Small intestine (tissue), 7 donors: ENCODE measurements around the gene TEKTIP1. TPM values are rescaled to one million over a fixed set of nuclear protein-coding genes. Genes with fewer than 3 reads are reported as not detected.
A peak's percentile ranks its signal among the peaks of the same experiment; 100 is the strongest.

Source experiments
- DNase-seq, 2 donors: peaks; one replicate each; pipeline versions ENCODE4 v3.0.0 to v3.0.0-alpha.2; 2013
- FAIRE-seq: peaks from 2 replicates; lab custom pipeline; 2012; peaks lifted over from hg19 to GRCh38; lab: Jason Lieb, UNC
- H3K27ac ChIP-seq, 3 donors: one replicate each; pipeline ENCODE4 v1.5.1; 2013; ENCODE audit warnings: low read length in 2 of 3, mild to moderate bottlenecking in 2 of 3, control low read depth in 1 of 3, inconsistent platforms in 1 of 3, low read depth in 1 of 3, moderate library complexity in 1 of 3
- H3K27me3 ChIP-seq, 3 donors: one replicate each; pipeline ENCODE4 v1.6.1; 2013; ENCODE audit warnings: low read length in 3 of 3, inconsistent platforms in 1 of 3; ENCODE audit not compliant: control insufficient read depth in 3 of 3, insufficient read depth in 3 of 3
- H3K36me3 ChIP-seq, 3 donors: one replicate each; pipeline ENCODE4 v1.6.1; 2013; ENCODE audit warnings: low read length in 3 of 3, inconsistent platforms in 1 of 3, low read depth in 1 of 3, mild to moderate bottlenecking in 1 of 3, moderate library complexity in 1 of 3; ENCODE audit not compliant: control insufficient read depth in 3 of 3, insufficient read depth in 2 of 3
- H3K4me1 ChIP-seq, 3 donors: one replicate each; pipeline ENCODE4 v1.6.1; 2013; ENCODE audit warnings: low read length in 2 of 3, inconsistent platforms in 1 of 3, low read depth in 1 of 3, mild to moderate bottlenecking in 1 of 3, moderate library complexity in 1 of 3; ENCODE audit not compliant: control insufficient read depth in 3 of 3, insufficient read depth in 2 of 3
- H3K4me3 ChIP-seq, 3 donors: one replicate each; pipeline ENCODE4 v1.5.1; 2013; ENCODE audit warnings: low read length in 3 of 3, control low read depth in 1 of 3, inconsistent platforms in 1 of 3, low read depth in 1 of 3, mild to moderate bottlenecking in 1 of 3, moderate library complexity in 1 of 3
- H3K9me3 ChIP-seq, 2 donors: one replicate each; pipeline ENCODE4 v1.6.1; 2013; ENCODE audit warnings: low read depth in 1 of 2, low read length in 1 of 2; ENCODE audit not compliant: control insufficient read depth in 2 of 2, insufficient read depth in 1 of 2
- WGBS, 3 donors: extraction: QIAGEN DNeasy Blood & Tissue Kit; methylation state at CpG; one replicate each; pipeline ENCODE4 v1.1.7; 2013; 5-methylcytosine and 5-hydroxymethylcytosine counted together
- polyA plus RNA-seq, 4 donors: library from polyadenylated mRNA; stranded (reverse) in 3 of 4; unstranded in 1 of 4; fragments of 200-250 nt in 3 of 4; fragments of 120-200 nt in 1 of 4; gene quantifications; one replicate each; pipeline versions ENCODE4 v1.2.1 to v1.2.3, GENCODE V29; 2013
- donor health status: healthy with polysubstance abuse.
- donor health status: control.
- donor health status: control.
- donor health status: Bipolar disorder and iron deficiency.
- donor health status: healthy.

The TEKTIP1 gene
- polyA plus RNA-seq, 4 donors, result 0.73 to 3.3 (median 1.3) TPM; not detected in 1

GRCh38 chr19:3518255-3518654 lies 20.7 kb upstream of the TEKTIP1 start:
- Histone ChIP-seq H3K36me3 (peaks cover under 1 to 79% (median 4%) of the 10 kb centered on the region in 3 donors), H3K9me3 (no peaks in the 10 kb centered on the region), H3K27ac (no peak overlapping the region), H3K4me1 (peaks cover 0 to 12% (median 0%) of the 10 kb centered on the region in 3 donors), H3K4me3 (no peak overlapping the region), H3K27me3 (no peaks in the 10 kb centered on the region)
- DNase-seq (no peak), FAIRE-seq (no peak)
- 85 to 88% (median 87%) methylated on average over 10 of the region's 10 CpGs for WGBS, 3 donors

- Histone ChIP-seq H3K4me3 (no peak overlapping the region), H3K9me3 (no peaks in the 10 kb centered on the region), H3K36me3 (peaks cover 4 to 79% (median 4%) of the 10 kb centered on the region in 3 donors), H3K27me3 (no peaks in the 10 kb centered on the region), H3K4me1 (peaks cover 0 to 12% (median 0%) of the 10 kb centered on the region in 3 donors), H3K27ac (no peak overlapping the region)
- FAIRE-seq (no peak), DNase-seq (no peak)
- 88 to 91% (median 88%) methylated on average over 2 of the region's 2 CpGs for WGBS, 3 donors
These were observed 20.3 kb upstream of the TEKTIP1 start for GRCh38 chr19:3518659-3519058.

- H3K4me1 ChIP-seq, result peaks cover 0 to 12% (median 0%) of the 10 kb centered on the region in 3 donors
- no peak overlapping the region for H3K27ac ChIP-seq
- 87 to 94% (median 93%) methylated on average over 15 to 18 of the region's 18 CpGs for WGBS, 3 donors
- no peak overlapping the region for H3K4me3 ChIP-seq
- no peak for FAIRE-seq
- no peaks in the 10 kb centered on the region for H3K27me3 ChIP-seq
- DNase-seq, result no peak
- H3K36me3 ChIP-seq, result peaks cover 4 to 81% (median 5%) of the 10 kb centered on the region in 3 donors
- H3K9me3 ChIP-seq, result no peaks in the 10 kb centered on the region
These were observed 19.8 kb upstream of the TEKTIP1 start for GRCh38 chr19:3519126-3519525.

- no peak overlapping the region for H3K4me3 ChIP-seq
- peaks cover 5 to 80% (median 7%) of the 10 kb centered on the region in 3 donors for H3K36me3 ChIP-seq
- WGBS, 3 donors, result 36 to 74% (median 53%) methylated on average over 35 to 37 of the region's 37 CpGs
- peak overlapping the region; percentile 15 to 63 (median 38) for H3K27ac ChIP-seq
- no peaks in the 10 kb centered on the region for H3K27me3 ChIP-seq
- H3K4me1 ChIP-seq, result peaks cover 0 to 12% (median 0%) of the 10 kb centered on the region in 3 donors
- DNase-seq, result peak; percentile 59 to 93
- no peaks in the 10 kb centered on the region for H3K9me3 ChIP-seq
- no peak for FAIRE-seq
These were observed 18.5 kb upstream of the TEKTIP1 start for GRCh38 chr19:3520166-3521103.

GRCh38 chr19:3521104-3521445 lies 17.9 kb upstream of the TEKTIP1 start:
- Histone ChIP-seq H3K9me3 (no peaks in the 10 kb centered on the region), H3K4me3 (no peak overlapping the region), H3K36me3 (peaks cover 6 to 81% (median 7%) of the 10 kb centered on the region in 3 donors), H3K4me1 (peaks cover 0 to 12% (median 0%) of the 10 kb centered on the region in 3 donors), H3K27me3 (no peaks in the 10 kb centered on the region), H3K27ac (peak overlapping the region; percentile 13 to 63 (median 38))
- DNase-seq (no peak), FAIRE-seq (no peak)
- WGBS, 3 donors, result 44 to 74% (median 52%) methylated on average over 7 of the region's 7 CpGs

- no peak for FAIRE-seq
These were observed 16.3 kb upstream of the TEKTIP1 start for GRCh38 chr19:3522421-3523360.

GRCh38 chr19:3523361-3524077 lies 15.5 kb upstream of the TEKTIP1 start:
- DNase-seq, result no peak
- no peak for FAIRE-seq
- WGBS, 3 donors, result 92 to 94% (median 93%) methylated on average over 21 of the region's 21 CpGs
- peaks cover 13 to 89% (median 20%) of the 10 kb centered on the region in 3 donors for H3K36me3 ChIP-seq
- H3K4me3 ChIP-seq, result no peak overlapping the region
- no peaks in the 10 kb centered on the region for H3K9me3 ChIP-seq
- H3K4me1 ChIP-seq, result peaks cover 0 to 12% (median 0%) of the 10 kb centered on the region in 3 donors
- H3K27me3 ChIP-seq, result no peaks in the 10 kb centered on the region
- H3K27ac ChIP-seq, result no peak overlapping the region

More at GRCh38 chr19:3522421-3523360, 16.3 kb upstream of the TEKTIP1 start:
- H3K27ac ChIP-seq, result no peak overlapping the region
- no peak overlapping the region for H3K4me3 ChIP-seq
- WGBS, 3 donors, result 93 to 96% (median 95%) methylated on average over 38 to 40 of the region's 40 CpGs
- peaks cover 0 to 12% (median 0%) of the 10 kb centered on the region in 3 donors for H3K4me1 ChIP-seq
- H3K36me3 ChIP-seq, result peaks cover 13 to 86% (median 17%) of the 10 kb centered on the region in 3 donors
- no peak for DNase-seq
- H3K27me3 ChIP-seq, result no peaks in the 10 kb centered on the region
- H3K9me3 ChIP-seq, result no peaks in the 10 kb centered on the region
